ENCODE results near the gene SBK3.

The SBK3 gene

GRCh38 chr19:55544014-55544413 lies 1.3 kb downstream of the SBK3 start:
- TF ChIP-seq ZFP3 (CRISPR knock-in tag; IDR thresholded peaks at IDR 0.05), result no peak
- no peak for TF ChIP-seq TSHZ2 (CRISPR knock-in tag; IDR thresholded peaks at IDR 0.05)
- no peak for TF ChIP-seq TOX (CRISPR knock-in tag; IDR thresholded peaks at IDR 0.05; ENCODE audit: borderline replicate concordance)
- no peak for TF ChIP-seq CSDC2 (CRISPR knock-in tag; IDR thresholded peaks at IDR 0.05)
- no peak for TF ChIP-seq SNAI2 (CRISPR knock-in tag; IDR thresholded peaks at IDR 0.05)
- no peak for ATAC-seq

- TF ChIP-seq ZFP30 (CRISPR knock-in tag; IDR thresholded peaks at IDR 0.05), result no peak
- TF ChIP-seq ZFP3 (CRISPR knock-in tag; IDR thresholded peaks at IDR 0.05), result no peak
- TF ChIP-seq RARB (CRISPR knock-in tag; IDR thresholded peaks at IDR 0.05), result no peak
- no peak for TF ChIP-seq TSHZ2 (CRISPR knock-in tag; IDR thresholded peaks at IDR 0.05)
- TF ChIP-seq TOX (CRISPR knock-in tag; IDR thresholded peaks at IDR 0.05; ENCODE audit: borderline replicate concordance), result no peak
- TF ChIP-seq CSRNP3 (CRISPR knock-in tag; IDR thresholded peaks at IDR 0.05), result no peak
- TF ChIP-seq ISL1 (CRISPR knock-in tag; IDR thresholded peaks at IDR 0.05), result no peak
- no peak for TF ChIP-seq CSDC2 (CRISPR knock-in tag; IDR thresholded peaks at IDR 0.05)
- TF ChIP-seq TCF4 (CRISPR knock-in tag; IDR thresholded peaks at IDR 0.05; ENCODE audit: borderline replicate concordance), result no peak
- ATAC-seq, result no peak
Observed at GRCh38 chr19:55543567-55543966, 1.8 kb downstream of the SBK3 start.

GRCh38 chr19:55542292-55542855 lies 3.0 kb downstream of the SBK3 start:
- ATAC-seq, result no peak
- no peak for TF ChIP-seq RARB (CRISPR knock-in tag; IDR thresholded peaks at IDR 0.05)
- no peak for TF ChIP-seq ZFP3 (CRISPR knock-in tag; IDR thresholded peaks at IDR 0.05)
- no peak for TF ChIP-seq PATZ1 (CRISPR knock-in tag; IDR thresholded peaks at IDR 0.05; ENCODE audit: borderline replicate concordance)
- TF ChIP-seq ZNF8 (CRISPR knock-in tag; IDR thresholded peaks at IDR 0.05), result no peak
- no peak for TF ChIP-seq CREB5 (CRISPR knock-in tag; IDR thresholded peaks at IDR 0.05; ENCODE audit: low read depth)
- no peak for TF ChIP-seq POU6F1 (CRISPR knock-in tag; IDR thresholded peaks at IDR 0.05; ENCODE audit: borderline replicate concordance, low read depth)
- TF ChIP-seq ARNTL (CRISPR knock-in tag; IDR thresholded peaks at IDR 0.05; ENCODE audit: borderline replicate concordance, low read depth), result no peak
- no peak for TF ChIP-seq CSDC2 (CRISPR knock-in tag; IDR thresholded peaks at IDR 0.05)
- no peak for TF ChIP-seq ZNF70 (CRISPR knock-in tag; IDR thresholded peaks at IDR 0.05)
- TF ChIP-seq GLIS3 (CRISPR knock-in tag; IDR thresholded peaks at IDR 0.05), result no peak
- no peak for TF ChIP-seq OSR1 (CRISPR knock-in tag; IDR thresholded peaks at IDR 0.05)
- TF ChIP-seq ZFP30 (CRISPR knock-in tag; IDR thresholded peaks at IDR 0.05), result no peak
- TF ChIP-seq PPARA (CRISPR knock-in tag; IDR thresholded peaks at IDR 0.05; ENCODE audit: borderline replicate concordance), result no peak
- no peak for TF ChIP-seq ZNF565 (CRISPR knock-in tag; conservative IDR thresholded peaks at IDR 0.05; ENCODE audit: low read depth)
- no peak for TF ChIP-seq SNAI2 (CRISPR knock-in tag; IDR thresholded peaks at IDR 0.05)
- no peak for TF ChIP-seq ISL1 (CRISPR knock-in tag; IDR thresholded peaks at IDR 0.05)
- TF ChIP-seq ESRRG (CRISPR knock-in tag; IDR thresholded peaks at IDR 0.05), result no peak
- no peak for TF ChIP-seq TOX (CRISPR knock-in tag; IDR thresholded peaks at IDR 0.05; ENCODE audit: borderline replicate concordance)

All from SK-N-SH treated with all-trans-retinoic acid at 6 μM for 48 hours (cell line).